ENCODE data around the gene FBXO5. TPM values are rescaled to one million over a fixed set of nuclear protein-coding genes. Genes with fewer than 3 reads are reported as not detected.

The FBXO5 gene
- total RNA-seq, 1 experiment from 2014 or later = 15.6 TPM

- Histone ChIP-seq H3K27me3 (ENCODE audit: low read length) (no peaks in the 10 kb centered on the region), H4K20me1 (ENCODE audit: insufficient read depth, low read depth, low read length) (no peaks in the 10 kb centered on the region), H3K36me3 (ENCODE audit: insufficient read depth, low read length) (no peaks in the 10 kb centered on the region), H3K4me1 (ENCODE audit: low read length) (no peaks in the 10 kb centered on the region), H3K9me2 (replicated peaks; ENCODE audit: insufficient read depth, low read length) (no peaks in the 10 kb centered on the region), H3K4me3 (ENCODE audit: low read length) (no peak overlapping the region), H2AFZ (ENCODE audit: low read length) (no peak overlapping the region), H3K79me2 (ENCODE audit: low read length) (no peaks in the 10 kb centered on the region), H3K4me2 (ENCODE audit: low read depth, low read length, poor library complexity, severe bottlenecking) (no peak overlapping the region), H3K9ac (ENCODE audit: low read length) (no peak overlapping the region), H3K9me3 (ENCODE audit: low read length) (no peaks in the 10 kb centered on the region), H3K27ac (ENCODE audit: low read length) (no peak overlapping the region)
- DNase-seq = no peak
Measured at GRCh38 chr6:152941746-152942145, 41.1 kb downstream of the FBXO5 start.

- Histone ChIP-seq H3K9ac (ENCODE audit: low read length) (no peak overlapping the region), H3K4me2 (ENCODE audit: low read depth, low read length, poor library complexity, severe bottlenecking) (no peak overlapping the region), H3K27ac (ENCODE audit: low read length) (no peak overlapping the region), H3K27me3 (ENCODE audit: low read length) (no peaks in the 10 kb centered on the region), H3K9me3 (ENCODE audit: low read length) (no peaks in the 10 kb centered on the region), H4K20me1 (ENCODE audit: insufficient read depth, low read depth, low read length) (no peaks in the 10 kb centered on the region), H3K4me1 (ENCODE audit: low read length) (no peaks in the 10 kb centered on the region), H2AFZ (ENCODE audit: low read length) (no peak overlapping the region), H3K9me2 (replicated peaks; ENCODE audit: insufficient read depth, low read length) (no peaks in the 10 kb centered on the region), H3K79me2 (ENCODE audit: low read length) (no peaks in the 10 kb centered on the region), H3K36me3 (ENCODE audit: insufficient read depth, low read length) (no peaks in the 10 kb centered on the region), H3K4me3 (ENCODE audit: low read length) (no peak overlapping the region)
- DNase-seq = no peak
Measured at GRCh38 chr6:152932865-152933264, 50.0 kb downstream of the FBXO5 start.

GRCh38 chr6:152922706-152923105 is 60.1 kb downstream of the FBXO5 start:
- DNase-seq = no peak
- no peak overlapping the region for H2AFZ ChIP-seq (ENCODE audit: low read length)
- no peak overlapping the region for H3K4me2 ChIP-seq (ENCODE audit: low read depth, low read length, poor library complexity, severe bottlenecking)
- H3K4me1 ChIP-seq (ENCODE audit: low read length) = no peaks in the 10 kb centered on the region
- H3K9ac ChIP-seq (ENCODE audit: low read length) = no peak overlapping the region
- no peaks in the 10 kb centered on the region for H3K36me3 ChIP-seq (ENCODE audit: insufficient read depth, low read length)
- H3K4me3 ChIP-seq (ENCODE audit: low read length) = no peak overlapping the region
- H3K27ac ChIP-seq (ENCODE audit: low read length) = no peak overlapping the region
- no peaks in the 10 kb centered on the region for H3K27me3 ChIP-seq (ENCODE audit: low read length)
- no peaks in the 10 kb centered on the region for H3K9me3 ChIP-seq (ENCODE audit: low read length)
- H3K9me2 ChIP-seq (replicated peaks; ENCODE audit: insufficient read depth, low read length) = no peaks in the 10 kb centered on the region
- no peaks in the 10 kb centered on the region for H4K20me1 ChIP-seq (ENCODE audit: insufficient read depth, low read depth, low read length)
- no peaks in the 10 kb centered on the region for H3K79me2 ChIP-seq (ENCODE audit: low read length)

Small RNAs within 50 kb of the gene (small RNA-seq; reads per million reads assigned to genes)
- gene AL080276.1 = not detected

Other genes with a start within 250 kb of the FBXO5 start
- not detected in 2 replicates for gene VIP, start 232.2 kb downstream of the FBXO5 start, total RNA-seq (2014; rRNA removed; shearing (Covaris generic); ENCODE audit: low replicate concordance)
- 17.4 and 23.2 TPM in 2 replicates for gene MTRF1L, start 19.7 kb upstream of the FBXO5 start, total RNA-seq (2014; rRNA removed; shearing (Covaris generic); ENCODE audit: low replicate concordance)
- gene RGS17, start 148.2 kb upstream of the FBXO5 start, total RNA-seq (2014; rRNA removed; shearing (Covaris generic); ENCODE audit: low replicate concordance) = 0.04 TPM in 1 of 2 replicates, not detected in the other

Data from Karpas-422 (cell line).